ENCODE measurements around the gene GTPBP3.
A peak's percentile ranks its signal among the peaks of the same experiment; 100 is the strongest.
"Not testable (repeated sequence)": the region's sequence is repeated elsewhere in the genome, so short reads cannot be mapped to it uniquely, and the experiment has no call there.

Gene GTPBP3

GRCh38 chr19:17346109-17346671 lies 8.8 kb downstream of the GTPBP3 start:
- DNase-seq (ENCODE audit: low read depth) = peak; percentile 80

GRCh38 chr19:17347361-17347760 lies 10.0 kb downstream of the GTPBP3 start:
- no peak for DNase-seq (ENCODE audit: low read depth)

GRCh38 chr19:17347877-17348276 lies 10.5 kb downstream of the GTPBP3 start:
- no peak for DNase-seq (ENCODE audit: low read depth)

GRCh38 chr19:17348700-17349099 lies 11.3 kb downstream of the GTPBP3 start:
- no peak for DNase-seq (ENCODE audit: low read depth)

GRCh38 chr19:17351815-17352435 lies 14.6 kb downstream of the GTPBP3 start:
- DNase-seq (ENCODE audit: low read depth) = no peak

GRCh38 chr19:17352608-17353280 lies 15.4 kb downstream of the GTPBP3 start:
- no peak for DNase-seq (ENCODE audit: low read depth)

- DNase-seq (ENCODE audit: low read depth) = no peak
Observed at GRCh38 chr19:17353386-17353785, 16.0 kb downstream of the GTPBP3 start.

- DNase-seq (ENCODE audit: low read depth) = no peak
Observed at GRCh38 chr19:17357078-17357666, 19.8 kb downstream of the GTPBP3 start.

GRCh38 chr19:17357724-17358123 lies 20.4 kb downstream of the GTPBP3 start:
- DNase-seq (ENCODE audit: low read depth) = no peak

GRCh38 chr19:17358395-17358794 lies 21.0 kb downstream of the GTPBP3 start:
- DNase-seq (ENCODE audit: low read depth) = no peak

- no peak for DNase-seq (ENCODE audit: low read depth)
Observed at GRCh38 chr19:17359905-17360800, 22.8 kb downstream of the GTPBP3 start.

- DNase-seq (ENCODE audit: low read depth) = not testable (repeated sequence)
Observed at GRCh38 chr19:17363852-17364605, 26.7 kb downstream of the GTPBP3 start.

- no peak for DNase-seq (ENCODE audit: low read depth)
Observed at GRCh38 chr19:17365361-17365760, 28.0 kb downstream of the GTPBP3 start.

GRCh38 chr19:17370026-17370587 lies 32.8 kb downstream of the GTPBP3 start:
- DNase-seq (ENCODE audit: low read depth) = no peak

- no peak for DNase-seq (ENCODE audit: low read depth)
Observed at GRCh38 chr19:17376935-17377600, 39.7 kb downstream of the GTPBP3 start, which contains the start of gene PLVAP. Gene PLVAP, minus strand, starts transcription at chr19:17377342. Its CDS starts 54 bp downstream, at chr19:17377288.

GRCh38 chr19:17378271-17378670 lies 40.9 kb downstream of the GTPBP3 start:
- no peak for DNase-seq (ENCODE audit: low read depth)

GRCh38 chr19:17379221-17379631 lies 41.9 kb downstream of the GTPBP3 start:
- DNase-seq (ENCODE audit: low read depth) = no peak

- no peak for DNase-seq (ENCODE audit: low read depth)
Observed at GRCh38 chr19:17380426-17381138, 43.2 kb downstream of the GTPBP3 start.

GRCh38 chr19:17385878-17386611 lies 48.7 kb downstream of the GTPBP3 start:
- peak; percentile 58 for DNase-seq (ENCODE audit: low read depth)
